Kidney (tissue), 14 donors: ENCODE data around the gene HOXA3. TPM values are rescaled to one million over a fixed set of nuclear protein-coding genes. Genes with fewer than 3 reads are reported as not detected.

Source experiments
- DNase-seq, 5 donors: peaks; one replicate each; pipeline ENCODE4 v3.0.0-alpha.2; 2013 to 2020
- FAIRE-seq: peaks from 2 replicates; lab custom pipeline; 2012; peaks lifted over from hg19 to GRCh38; lab: Jason Lieb, UNC
- H3K27ac ChIP-seq, 2 donors: one replicate each; pipeline ENCODE4 v1.7.0; 2013; ENCODE audit warnings: low read depth in 2 of 2, low read length in 2 of 2, inconsistent platforms in 1 of 2
- H3K27me3 ChIP-seq: one replicate; pipeline ENCODE4 v1.7.1; 2013; ENCODE audit warnings: low read length, inconsistent platforms; ENCODE audit not compliant: control insufficient read depth, insufficient read depth
- H3K36me3 ChIP-seq, 3 donors: one replicate each; pipeline versions ENCODE4 v1.7.0 to v1.7.1; 2013; ENCODE audit warnings: low read length in 3 of 3, control low read depth in 1 of 3, inconsistent platforms in 1 of 3; ENCODE audit not compliant: insufficient read depth in 3 of 3, control insufficient read depth in 2 of 3
- H3K4me1 ChIP-seq, 3 donors: one replicate each; pipeline versions ENCODE4 v1.7.0 to v1.7.1; 2013; ENCODE audit warnings: low read length in 3 of 3, inconsistent platforms in 1 of 3, low read depth in 1 of 3; ENCODE audit not compliant: control insufficient read depth in 2 of 3, insufficient read depth in 2 of 3
- H3K4me3 ChIP-seq, 3 donors: one replicate each; pipeline versions ENCODE4 v1.7.0 to v1.8.1; 2013; ENCODE audit warnings: low read length in 3 of 3, control low read depth in 1 of 3, inconsistent platforms in 1 of 3
- H3K9ac ChIP-seq, 3 donors: one replicate each; pipeline versions ENCODE4 v1.7.0 to v1.7.1; 2013; ENCODE audit warnings: low read length in 3 of 3, control low read depth in 1 of 3, inconsistent platforms in 1 of 3
- H3K9me3 ChIP-seq, 3 donors: one replicate each; pipeline versions ENCODE4 v1.7.0 to v1.7.1; 2013; ENCODE audit warnings: low read length in 3 of 3, control low read depth in 1 of 3, inconsistent platforms in 1 of 3; ENCODE audit not compliant: control insufficient read depth in 2 of 3, insufficient read depth in 1 of 3
- intact Hi-C: fragments of 100-400 bp; cut with DNase I; formaldehyde crosslinking; loops from one replicate; pipeline ENCODE4 v1.11.1; 2022
- polyA plus RNA-seq: library from polyadenylated mRNA; stranded (reverse); fragments of 350-450 nt; fragmentation: Illumina TruSeq; extraction: RNeasy Lipid Tissue Mini Kit (QIAGEN cat#74804); gene quantifications from one replicate; pipeline ENCODE4 v1.2.3, GENCODE V29; 2014; ENCODE audit warnings: low read depth, low replicate concordance; ENCODE audit not compliant: insufficient read depth
- total RNA-seq: library from RNA; stranded (reverse); fragmentation: NEBNext Ultra II Directional; extraction: Animal tissue kit (Norgen Biotek cat#: 25700); gene quantifications from one replicate; pipeline ENCODE4 v1.2.1, GENCODE V29; 2021
- TF ChIP-seq, protein P1 (sequence below): IDR thresholded peaks from 3 replicates; pipeline ENCODE4 v1.5.1; 2012; ENCODE audit warnings: mild to moderate bottlenecking, moderate library complexity, borderline replicate concordance; ENCODE audit not compliant: insufficient read depth; ENCODE audit errors: extremely low read depth
- donor health status: control.
- donor health status: control.
- donor health status: control.
- donor health status: control.
- donor health status: control.
- donor health status: DM: yes; HTN: yes; CAD: no.
- donor health status: Normal renal cell carcinoma (clear cell type).

Gene HOXA3
- total and polyA plus RNA-seq, 2 donors from 2014 or later, result 6.3 to 21.2 TPM

DNA sequence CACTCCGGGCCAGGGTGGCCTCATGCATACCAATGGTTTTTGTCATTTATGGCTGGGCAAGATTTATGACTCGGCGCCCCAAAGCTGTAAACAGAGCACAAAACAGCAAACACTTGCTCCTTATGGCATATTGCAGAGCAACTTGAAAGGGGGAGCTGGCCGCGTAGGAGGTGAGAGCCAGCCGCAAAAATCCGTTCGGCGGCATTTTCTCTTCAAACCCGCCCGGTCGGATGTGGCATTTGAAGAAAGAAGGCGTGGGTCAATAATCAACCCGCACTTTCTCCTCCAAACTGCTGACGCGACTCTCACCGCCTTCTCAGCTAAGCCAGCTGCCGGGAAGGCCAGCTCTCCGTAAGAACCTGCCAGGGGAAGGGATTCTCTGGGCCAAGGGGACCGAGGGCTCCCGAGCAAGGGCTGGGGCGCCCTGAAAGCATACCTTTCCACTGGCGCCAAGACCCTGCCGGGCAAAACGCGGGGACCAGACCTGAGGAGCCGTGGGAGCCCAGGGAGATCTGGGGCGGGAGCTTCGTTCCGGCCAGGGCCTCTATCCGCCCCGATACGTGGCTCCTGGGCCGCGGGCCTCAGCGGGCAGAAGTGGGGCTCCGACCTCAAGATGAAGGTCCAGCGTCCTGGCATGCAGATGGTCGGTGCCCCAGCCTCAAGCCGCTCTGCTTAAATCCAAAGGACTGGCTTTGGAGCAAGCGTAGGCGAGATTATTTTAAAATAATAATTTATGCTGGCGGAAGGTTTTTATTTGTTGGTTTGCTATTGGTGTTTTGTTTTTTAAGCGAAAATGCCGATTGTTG, 37.0 kb downstream of the HOXA3 start:
- Histone ChIP-seq H3K4me1 (peaks cover 13 to 24% (median 23%) of the 10 kb centered on the region in 3 donors), H3K27ac (peak overlapping the region; percentile 96), H3K27me3 (no peaks in the 10 kb centered on the region), H3K9me3 (no peaks in the 10 kb centered on the region), H3K9ac (peak overlapping the region; percentile 79 to 89 (median 85)), H3K36me3 (peaks cover 0 to 2% (median 0%) of the 10 kb centered on the region in 3 donors), H3K4me3 (peak overlapping the region; percentile 61 to 74 (median 64))
- DNase-seq, result peak; percentile 81 to 97 (median 95)
- TF ChIP-seq, protein P1, sequence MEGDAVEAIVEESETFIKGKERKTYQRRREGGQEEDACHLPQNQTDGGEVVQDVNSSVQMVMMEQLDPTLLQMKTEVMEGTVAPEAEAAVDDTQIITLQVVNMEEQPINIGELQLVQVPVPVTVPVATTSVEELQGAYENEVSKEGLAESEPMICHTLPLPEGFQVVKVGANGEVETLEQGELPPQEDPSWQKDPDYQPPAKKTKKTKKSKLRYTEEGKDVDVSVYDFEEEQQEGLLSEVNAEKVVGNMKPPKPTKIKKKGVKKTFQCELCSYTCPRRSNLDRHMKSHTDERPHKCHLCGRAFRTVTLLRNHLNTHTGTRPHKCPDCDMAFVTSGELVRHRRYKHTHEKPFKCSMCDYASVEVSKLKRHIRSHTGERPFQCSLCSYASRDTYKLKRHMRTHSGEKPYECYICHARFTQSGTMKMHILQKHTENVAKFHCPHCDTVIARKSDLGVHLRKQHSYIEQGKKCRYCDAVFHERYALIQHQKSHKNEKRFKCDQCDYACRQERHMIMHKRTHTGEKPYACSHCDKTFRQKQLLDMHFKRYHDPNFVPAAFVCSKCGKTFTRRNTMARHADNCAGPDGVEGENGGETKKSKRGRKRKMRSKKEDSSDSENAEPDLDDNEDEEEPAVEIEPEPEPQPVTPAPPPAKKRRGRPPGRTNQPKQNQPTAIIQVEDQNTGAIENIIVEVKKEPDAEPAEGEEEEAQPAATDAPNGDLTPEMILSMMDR, result no peak
- intact Hi-C loops, result no loop called here
- no peak for FAIRE-seq

DNA sequence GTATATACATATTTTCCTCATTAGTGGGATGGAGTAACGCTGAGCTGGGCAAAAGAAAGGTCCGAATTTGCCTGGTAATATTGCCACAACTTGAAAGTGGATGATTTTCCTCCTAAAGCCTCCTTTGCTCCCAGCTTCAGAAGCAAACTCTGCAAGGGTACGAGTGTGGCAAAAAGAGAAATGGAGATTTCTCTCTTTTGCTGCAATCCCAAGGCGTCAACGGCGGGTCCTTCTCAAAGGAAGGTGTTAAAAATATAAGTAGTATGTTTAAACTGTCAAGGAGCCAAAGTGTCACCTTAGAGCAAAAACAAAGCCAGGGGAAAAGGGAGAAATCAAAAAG, 37.5 kb downstream of the HOXA3 start:
- intact Hi-C loops, result no loop called here
- Histone ChIP-seq H3K4me1 (peaks cover 12 to 24% (median 19%) of the 10 kb centered on the region in 3 donors), H3K9me3 (no peaks in the 10 kb centered on the region), H3K36me3 (peaks cover 0 to 2% (median under 1%) of the 10 kb centered on the region in 3 donors), H3K4me3 (peak overlapping the region; percentile 61 to 74 (median 64)), H3K27ac (peak overlapping the region; percentile 96), H3K9ac (peak overlapping the region; percentile 79 to 89 (median 85)), H3K27me3 (no peaks in the 10 kb centered on the region)
- no peak for DNase-seq
- FAIRE-seq, result no peak
- TF ChIP-seq, protein P1, result no peak

DNA sequence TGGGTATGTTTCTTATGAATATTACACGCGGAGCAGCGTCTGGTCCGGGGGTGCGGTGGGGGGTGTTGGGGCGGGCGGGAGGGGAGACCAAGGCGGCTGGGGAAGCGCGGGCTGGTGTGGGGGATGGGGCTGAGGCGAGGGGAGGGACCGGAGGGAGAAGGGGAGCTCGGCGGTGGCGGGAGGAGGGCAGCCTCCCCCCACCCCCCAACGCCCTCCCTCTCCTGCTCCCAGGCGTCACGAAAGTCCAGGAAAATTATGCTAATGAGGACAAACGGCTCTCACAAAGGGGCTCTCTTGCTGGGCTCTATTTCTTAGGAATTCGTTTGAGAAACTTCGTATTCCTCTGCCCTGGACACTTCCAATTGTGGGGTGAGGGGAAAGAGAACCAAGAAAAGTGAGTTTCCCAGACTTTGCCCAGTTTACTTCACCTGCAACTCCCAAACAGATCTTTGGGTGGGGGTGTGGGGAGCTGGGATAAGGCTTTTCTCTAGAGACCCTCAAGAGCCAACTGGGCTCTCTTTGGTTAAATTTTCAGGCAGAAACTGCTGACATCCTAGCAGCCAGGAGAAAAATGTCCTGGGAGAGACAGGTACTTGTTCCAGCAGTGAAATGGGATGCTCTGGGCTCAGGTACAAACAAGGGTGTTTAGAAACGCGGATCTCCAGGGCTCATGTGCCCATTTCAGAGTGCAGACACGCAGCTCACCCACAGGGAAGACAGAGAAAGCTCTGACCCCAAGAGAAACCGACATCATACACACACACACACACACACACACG, 38.2 kb downstream of the HOXA3 start:
- FAIRE-seq, result no peak

More for the DNA sequence above, 38.2 kb downstream of the HOXA3 start:
- TF ChIP-seq, protein P1, result no peak
- Histone ChIP-seq H3K36me3 (peaks cover 0 to 5% (median 5%) of the 10 kb centered on the region in 3 donors), H3K4me1 (peaks cover 11 to 26% (median 18%) of the 10 kb centered on the region in 3 donors), H3K4me3 (peak overlapping the region; percentile 70 to 77 (median 71)), H3K9ac (peak overlapping the region; percentile 71 to 95 (median 88)), H3K27me3 (no peaks in the 10 kb centered on the region), H3K27ac (peak overlapping the region; percentile 95 to 96), H3K9me3 (no peaks in the 10 kb centered on the region)
- peak; percentile 90 to 95 (median 92) for DNase-seq
- intact Hi-C loops, result no loop called here
